OCI-LY3 (cell line): ENCODE measurements around the gene MAP1LC3C.

ENCODE experiments used
- CTCF ChIP-seq: fragments of 200-600, 300-600 bp; sonication (generic); IDR thresholded peaks from 2 replicates; pipeline ENCODE4 v1.5.1; 2014; ENCODE audit warnings: antibody characterized with exemption, low read length, low read depth
- EZH2phosphoT487 ChIP-seq: fragments of 200-600 bp; shearing (Covaris generic); IDR thresholded peaks from 2 replicates; pipeline ENCODE4 v1.6.1; 2018; ENCODE audit warnings: antibody characterized with exemption, mixed run types, low read depth

GRCh38 chr1:242034392-242034791 is 35.5 kb upstream of the MAP1LC3C start:
- TF ChIP-seq CTCF, result no peak
- TF ChIP-seq EZH2phosphoT487, result no peak
